Ovary (tissue), 9 donors: ENCODE results near the gene SPARCL1. TPM values are rescaled to one million over a fixed set of nuclear protein-coding genes. Genes with fewer than 3 reads are reported as not detected.

Experiments used
- DNase-seq, 5 donors: peaks; one replicate each; pipeline ENCODE4 v3.0.0-alpha.2; 2019 to 2020
- H3K27ac ChIP-seq, 2 donors: fragments of 200-600 bp; one replicate each; pipeline versions ENCODE4 v1.5.1 to v1.8.0; 2019 to 2022
- H3K27me3 ChIP-seq: fragments of 200-600 bp; one replicate; pipeline ENCODE4 v1.8.0; 2022
- H3K36me3 ChIP-seq: fragments of 200-600 bp; sonication (generic); one replicate; pipeline ENCODE4 v1.5.1; 2019
- H3K4me1 ChIP-seq: one replicate; pipeline ENCODE4 v1.8.1; 2013; ENCODE audit warnings: mild to moderate bottlenecking, moderate library complexity; ENCODE audit not compliant: insufficient read depth
- H3K4me3 ChIP-seq: fragments of 200-600 bp; sonication (generic); one replicate; pipeline ENCODE4 v1.5.1; 2017
- H3K9me3 ChIP-seq, 2 donors: fragments of 200-600 bp in 1 of 2; sonication (generic) in 1 of 2; one replicate each; pipeline versions ENCODE4 v1.5.1 to v1.8.1; 2013 to 2019; ENCODE audit warnings: mild to moderate bottlenecking in 1 of 2, moderate library complexity in 1 of 2
- EP300 ChIP-seq: sonication (generic); formaldehyde crosslinking; IDR thresholded peaks from one replicate; pipeline ENCODE4 v1.6.1; 2017; ENCODE audit warnings: antibody characterized with exemption
- POLR2A ChIP-seq: fragments of 450-650 bp; IDR thresholded peaks from one replicate; pipeline ENCODE4 v1.6.1; 2017; ENCODE audit warnings: antibody characterized with exemption, mild to moderate bottlenecking, moderate library complexity
- WGBS, 3 donors: extraction: QIAGEN DNeasy Blood & Tissue Kit in 1 of 3; methylation state at CpG; one replicate each; pipeline versions ENCODE4 v1.1.5 to v1.1.7; 2013 to 2017; 5-methylcytosine and 5-hydroxymethylcytosine counted together
- intact Hi-C, 4 donors: fragments of 100-400 bp; cut with DNase I; formaldehyde crosslinking; loops; one replicate each; pipeline versions ENCODE4 v1.11.0 to v1.15.1; 2022 to 2023
- polyA plus RNA-seq, 2 donors: library from polyadenylated mRNA; stranded (reverse); fragments of 200-250 nt in 1 of 2; fragments of 350-450 nt in 1 of 2; fragmentation: Illumina TruSeq in 1 of 2; extraction: RNeasy Lipid Tissue Mini Kit (QIAGEN cat#74804) in 1 of 2; gene quantifications; one replicate each; pipeline ENCODE4 v1.2.3, GENCODE V29; 2013 to 2014
- total RNA-seq, 7 donors: library from RNA; depleted of rRNA in 2 of 7; stranded (reverse); fragments of >200 nt in 2 of 7; fragmentation: NEBNext Ultra II Directional in 3 of 7; extraction: Animal tissue kit (Norgen Biotek cat#: 25700) in 3 of 7; gene quantifications; one replicate each; pipeline versions ENCODE4 v1.1.0 to v1.2.4, GENCODE V29; 2016 to 2023
- TF ChIP-seq, protein P1 (sequence below), 3 donors: fragments of 450-650 bp in 2 of 3; fragments of 200-600 bp in 1 of 3; IDR thresholded peaks; one replicate each; pipeline versions ENCODE4 v1.5.1 to v1.8.0; 2016 to 2022; ENCODE audit warnings: antibody characterized with exemption in 3 of 3, mild to moderate bottlenecking in 1 of 3
- donor health status: DM: no; HTN: no; CAD: no; lungs with moderate emphysema.
- donor health status: DM: no; HTN: no; CAD: no.
- donor health status: Bipolar disorder and iron deficiency.
- donor health status: DM: yes; HTN: yes; CAD: no.
- donor health status: DM: no; HTN: no; CAD: no.
- donor health status: DM: yes; HTN: yes; CAD: no.

SPARCL1 gene
- total and polyA plus RNA-seq, 9 donors: 116 to 1,049 (median 277) TPM

DNA sequence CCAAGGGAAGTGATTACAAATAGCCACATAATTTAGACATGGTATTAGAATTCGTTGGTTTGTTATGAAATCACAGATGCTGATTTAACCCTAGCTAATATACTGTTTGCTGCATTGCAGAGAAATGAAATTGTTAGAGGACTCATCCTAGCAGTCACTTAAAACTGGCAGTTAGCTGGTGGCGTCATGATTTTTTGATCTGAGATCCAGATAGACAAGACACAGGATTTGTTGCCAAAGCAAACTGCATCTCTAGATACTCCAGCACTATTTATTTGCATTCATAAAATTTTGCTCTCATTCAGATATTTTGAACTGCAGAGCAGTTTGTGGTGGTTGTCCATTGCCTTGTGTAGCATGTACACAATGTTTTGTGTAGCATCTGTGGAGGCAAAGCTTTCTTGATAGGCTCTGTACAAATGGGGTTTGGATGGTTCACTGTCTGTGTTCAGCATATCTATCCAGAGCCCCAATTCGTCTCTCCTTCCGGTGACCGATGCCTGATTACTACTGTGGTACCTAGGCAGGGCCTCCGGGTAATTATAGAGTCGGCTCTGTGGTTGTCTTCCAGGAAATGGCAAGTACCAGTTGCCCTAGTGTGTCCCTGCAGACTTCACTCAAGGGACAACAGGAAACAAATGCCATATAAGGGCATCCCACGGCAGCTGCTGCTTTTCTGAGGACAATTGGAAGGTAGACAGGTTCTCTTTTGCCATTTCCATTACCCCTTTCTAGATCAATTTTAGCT is 30.1 kb upstream of the SPARCL1 start:
- no peaks in the 10 kb centered on the region for H3K4me1 ChIP-seq
- H3K27me3 ChIP-seq: no peaks in the 10 kb centered on the region
- no peak overlapping the region for H3K4me3 ChIP-seq
- no peaks in the 10 kb centered on the region for H3K9me3 ChIP-seq
- WGBS, 3 donors: 59 to 63% (median 60%) methylated on average over 8 of the region's 8 CpGs
- no peak for DNase-seq
- TF ChIP-seq, protein P1, sequence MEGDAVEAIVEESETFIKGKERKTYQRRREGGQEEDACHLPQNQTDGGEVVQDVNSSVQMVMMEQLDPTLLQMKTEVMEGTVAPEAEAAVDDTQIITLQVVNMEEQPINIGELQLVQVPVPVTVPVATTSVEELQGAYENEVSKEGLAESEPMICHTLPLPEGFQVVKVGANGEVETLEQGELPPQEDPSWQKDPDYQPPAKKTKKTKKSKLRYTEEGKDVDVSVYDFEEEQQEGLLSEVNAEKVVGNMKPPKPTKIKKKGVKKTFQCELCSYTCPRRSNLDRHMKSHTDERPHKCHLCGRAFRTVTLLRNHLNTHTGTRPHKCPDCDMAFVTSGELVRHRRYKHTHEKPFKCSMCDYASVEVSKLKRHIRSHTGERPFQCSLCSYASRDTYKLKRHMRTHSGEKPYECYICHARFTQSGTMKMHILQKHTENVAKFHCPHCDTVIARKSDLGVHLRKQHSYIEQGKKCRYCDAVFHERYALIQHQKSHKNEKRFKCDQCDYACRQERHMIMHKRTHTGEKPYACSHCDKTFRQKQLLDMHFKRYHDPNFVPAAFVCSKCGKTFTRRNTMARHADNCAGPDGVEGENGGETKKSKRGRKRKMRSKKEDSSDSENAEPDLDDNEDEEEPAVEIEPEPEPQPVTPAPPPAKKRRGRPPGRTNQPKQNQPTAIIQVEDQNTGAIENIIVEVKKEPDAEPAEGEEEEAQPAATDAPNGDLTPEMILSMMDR (IDR thresholded peaks at IDR 0.05): no peak
- TF ChIP-seq POLR2A: no peak
- no peak for TF ChIP-seq EP300
- no peaks in the 10 kb centered on the region for H3K36me3 ChIP-seq
- H3K27ac ChIP-seq: no peak overlapping the region
- intact Hi-C loops: no loop called here

DNA sequence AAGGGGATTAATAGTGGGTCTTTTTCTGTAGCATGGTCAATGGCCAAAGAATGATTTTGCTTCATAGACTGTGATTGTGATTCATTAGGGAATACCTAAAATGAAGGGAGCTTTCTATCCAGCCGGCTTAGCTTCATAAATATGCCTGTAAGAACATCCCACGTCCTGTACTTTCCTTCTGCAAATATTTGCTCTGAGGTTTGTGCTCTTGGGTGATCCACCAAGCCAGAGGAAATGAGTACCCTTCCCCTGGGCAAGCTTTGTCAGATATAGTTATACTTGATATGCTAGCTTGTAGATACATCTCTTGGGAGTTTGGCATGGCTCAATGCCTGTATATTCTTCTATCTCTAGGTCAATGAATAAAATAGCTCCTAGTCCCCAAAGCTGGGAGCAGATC is 28.2 kb upstream of the SPARCL1 start:
- intact Hi-C loops: no loop called here
- Histone ChIP-seq H3K36me3 (no peaks in the 10 kb centered on the region), H3K27me3 (no peaks in the 10 kb centered on the region), H3K4me3 (no peak overlapping the region), H3K27ac (no peak overlapping the region), H3K4me1 (no peaks in the 10 kb centered on the region), H3K9me3 (no peaks in the 10 kb centered on the region)
- no peak for DNase-seq
- WGBS, 3 donors: 65 to 87% (median 75%) methylated on average over 2 of the region's 2 CpGs
- TF ChIP-seq, protein P1 (IDR thresholded peaks at IDR 0.05): no peak
- TF ChIP-seq EP300: no peak
- no peak for TF ChIP-seq POLR2A

DNA sequence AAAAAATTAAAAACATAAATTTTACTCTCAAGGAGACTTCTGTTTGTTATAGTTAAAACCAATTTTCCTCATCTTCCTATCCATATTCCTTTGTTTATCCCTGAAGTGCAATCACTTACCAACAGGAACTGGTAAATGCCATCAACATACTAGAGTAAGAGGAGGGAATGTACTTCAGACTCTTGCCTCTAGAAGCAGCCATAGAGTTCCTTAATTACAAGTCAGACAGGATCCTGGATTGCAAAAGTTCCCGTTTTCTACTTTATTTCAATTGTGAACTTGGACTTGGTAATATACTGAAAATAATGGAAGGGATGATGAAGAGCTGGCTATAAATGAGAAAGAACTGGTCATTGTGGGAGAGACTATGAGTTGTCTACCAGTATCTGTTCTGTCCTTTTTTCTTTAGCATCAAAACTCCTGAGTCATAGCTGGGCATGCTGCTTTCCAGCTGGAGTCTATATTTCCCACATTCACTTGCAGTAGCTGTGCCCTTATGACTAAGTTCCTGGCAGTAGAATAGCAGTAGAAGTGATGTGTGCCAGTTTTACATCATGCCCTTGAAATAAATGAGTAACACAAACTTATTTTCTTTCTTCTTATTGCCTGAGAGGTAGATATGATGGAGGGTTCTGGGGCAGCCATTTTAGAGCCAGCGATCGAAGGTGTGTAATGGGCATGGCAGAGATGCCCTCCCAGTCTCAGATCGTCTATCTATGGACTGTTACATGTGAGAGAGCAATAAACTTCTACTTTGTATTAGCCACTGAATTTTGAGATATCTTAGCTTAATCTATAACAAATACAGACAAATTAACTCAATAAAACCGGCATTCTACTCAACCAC is 26.8 kb upstream of the SPARCL1 start:
- TF ChIP-seq POLR2A (no peak), EP300 (no peak)
- TF ChIP-seq, protein P1 (IDR thresholded peaks at IDR 0.05): no peak
- no peaks in the 10 kb centered on the region for H3K36me3 ChIP-seq
- no peak for DNase-seq
- H3K9me3 ChIP-seq: no peaks in the 10 kb centered on the region
- H3K4me3 ChIP-seq: no peak overlapping the region
- intact Hi-C loops: no loop called here
- WGBS, 3 donors: 90 to 92% (median 91%) methylated on average over 5 of the region's 5 CpGs
- no peak overlapping the region for H3K27ac ChIP-seq
- no peaks in the 10 kb centered on the region for H3K27me3 ChIP-seq
- no peaks in the 10 kb centered on the region for H3K4me1 ChIP-seq

DNA sequence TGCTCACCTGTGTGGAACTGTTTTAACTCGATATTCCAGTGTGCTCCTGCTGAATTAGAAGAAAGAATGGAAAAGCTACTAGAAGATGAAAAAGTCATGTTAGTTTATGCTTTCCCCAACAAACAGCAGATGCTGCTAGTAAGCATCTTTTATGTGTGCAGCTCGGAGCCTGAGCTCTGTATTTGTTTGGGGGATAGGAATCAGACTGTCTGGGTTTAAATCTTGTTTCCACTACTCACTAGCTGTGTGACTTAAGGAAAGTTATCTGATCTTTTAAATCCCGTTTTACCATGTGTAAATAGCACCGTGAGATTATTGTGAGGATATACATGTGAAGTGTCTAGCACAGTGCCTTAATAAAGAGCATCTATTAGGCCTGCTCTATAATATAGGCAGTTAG is 24.0 kb upstream of the SPARCL1 start:
- H3K36me3 ChIP-seq: no peaks in the 10 kb centered on the region
- H3K4me3 ChIP-seq: no peak overlapping the region
- 81 to 92% (median 90%) methylated on average over 4 of the region's 4 CpGs for WGBS, 3 donors
- TF ChIP-seq EP300 (no peak), POLR2A (no peak)
- TF ChIP-seq, protein P1 (IDR thresholded peaks at IDR 0.05): no peak
- H3K9me3 ChIP-seq: no peaks in the 10 kb centered on the region
- no peak overlapping the region for H3K27ac ChIP-seq
- intact Hi-C loops: no loop called here
- no peaks in the 10 kb centered on the region for H3K4me1 ChIP-seq
- no peak for DNase-seq
- no peaks in the 10 kb centered on the region for H3K27me3 ChIP-seq
